ENCODE results near the gene GM2A.

Gene GM2A

GRCh38 chr5:151275803-151276202 is 22.8 kb downstream of the GM2A start:
- DNase-seq (ENCODE audit: insufficient read length, low spot score): no peak
- no peak for FAIRE-seq
- TF ChIP-seq, protein P1, sequence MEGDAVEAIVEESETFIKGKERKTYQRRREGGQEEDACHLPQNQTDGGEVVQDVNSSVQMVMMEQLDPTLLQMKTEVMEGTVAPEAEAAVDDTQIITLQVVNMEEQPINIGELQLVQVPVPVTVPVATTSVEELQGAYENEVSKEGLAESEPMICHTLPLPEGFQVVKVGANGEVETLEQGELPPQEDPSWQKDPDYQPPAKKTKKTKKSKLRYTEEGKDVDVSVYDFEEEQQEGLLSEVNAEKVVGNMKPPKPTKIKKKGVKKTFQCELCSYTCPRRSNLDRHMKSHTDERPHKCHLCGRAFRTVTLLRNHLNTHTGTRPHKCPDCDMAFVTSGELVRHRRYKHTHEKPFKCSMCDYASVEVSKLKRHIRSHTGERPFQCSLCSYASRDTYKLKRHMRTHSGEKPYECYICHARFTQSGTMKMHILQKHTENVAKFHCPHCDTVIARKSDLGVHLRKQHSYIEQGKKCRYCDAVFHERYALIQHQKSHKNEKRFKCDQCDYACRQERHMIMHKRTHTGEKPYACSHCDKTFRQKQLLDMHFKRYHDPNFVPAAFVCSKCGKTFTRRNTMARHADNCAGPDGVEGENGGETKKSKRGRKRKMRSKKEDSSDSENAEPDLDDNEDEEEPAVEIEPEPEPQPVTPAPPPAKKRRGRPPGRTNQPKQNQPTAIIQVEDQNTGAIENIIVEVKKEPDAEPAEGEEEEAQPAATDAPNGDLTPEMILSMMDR (IDR thresholded peaks at IDR 0.05; ENCODE audit: insufficient read depth, missing control alignments): no peak

- no peak for FAIRE-seq
- TF ChIP-seq, protein P1 (IDR thresholded peaks at IDR 0.05; ENCODE audit: insufficient read depth, missing control alignments): no peak
Measured at GRCh38 chr5:151278845-151279244, 25.9 kb downstream of the GM2A start.

GRCh38 chr5:151280443-151280842 is 27.5 kb downstream of the GM2A start:
- FAIRE-seq: no peak
- no peak for DNase-seq (ENCODE audit: insufficient read length, low spot score)
- TF ChIP-seq, protein P1 (IDR thresholded peaks at IDR 0.05; ENCODE audit: insufficient read depth, missing control alignments): no peak

More at GRCh38 chr5:151278845-151279244, 25.9 kb downstream of the GM2A start:
- DNase-seq (ENCODE audit: insufficient read length, low spot score): no peak

GRCh38 chr5:151281001-151281639 is 28.1 kb downstream of the GM2A start:
- TF ChIP-seq, protein P1 (IDR thresholded peaks at IDR 0.05; ENCODE audit: insufficient read depth, missing control alignments): no peak
- no peak for FAIRE-seq
- no peak for DNase-seq (ENCODE audit: insufficient read length, low spot score)

DNA sequence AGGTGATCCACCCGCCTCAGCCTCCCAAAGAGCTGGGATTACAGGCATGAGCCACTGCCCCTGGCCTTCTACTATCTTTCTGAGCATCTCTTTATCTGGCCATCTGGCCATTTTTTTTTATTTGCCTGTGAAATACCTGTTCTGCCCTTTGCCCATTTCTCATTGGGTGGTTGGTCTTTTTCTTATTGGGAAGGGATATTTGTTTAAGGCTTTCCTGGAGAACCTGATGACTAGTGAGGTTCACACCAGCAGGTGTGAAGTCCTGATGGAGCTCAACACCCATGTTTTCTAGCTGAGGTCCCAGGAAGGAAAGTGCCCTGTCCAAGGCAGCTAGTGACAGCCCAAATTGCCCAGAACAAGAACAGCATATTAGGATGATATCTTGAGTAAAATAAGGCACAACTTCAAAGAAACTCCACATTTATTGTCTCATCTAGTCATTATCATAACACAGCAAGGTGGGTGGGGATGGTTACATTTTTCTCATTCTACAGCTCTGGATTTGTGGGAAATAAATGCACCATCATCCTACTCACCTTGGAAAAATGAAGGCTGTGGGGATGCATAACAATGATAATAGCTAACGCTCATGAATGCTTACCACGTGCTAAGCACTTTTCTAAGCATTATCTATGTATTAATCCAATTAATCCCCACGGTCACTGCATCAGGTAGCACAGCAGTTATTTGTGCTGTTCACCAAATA is 30.3 kb downstream of the GM2A start:
- TF ChIP-seq, protein P1 (IDR thresholded peaks at IDR 0.05; ENCODE audit: insufficient read depth, missing control alignments): no peak
- DNase-seq (ENCODE audit: insufficient read length, low spot score): no peak
- no peak for FAIRE-seq

- TF ChIP-seq, protein P1 (IDR thresholded peaks at IDR 0.05; ENCODE audit: insufficient read depth, missing control alignments): peak; percentile 8
- FAIRE-seq: no peak
- DNase-seq (ENCODE audit: insufficient read length, low spot score): no peak
Measured at GRCh38 chr5:151284392-151284967, 31.5 kb downstream of the GM2A start.

DNA sequence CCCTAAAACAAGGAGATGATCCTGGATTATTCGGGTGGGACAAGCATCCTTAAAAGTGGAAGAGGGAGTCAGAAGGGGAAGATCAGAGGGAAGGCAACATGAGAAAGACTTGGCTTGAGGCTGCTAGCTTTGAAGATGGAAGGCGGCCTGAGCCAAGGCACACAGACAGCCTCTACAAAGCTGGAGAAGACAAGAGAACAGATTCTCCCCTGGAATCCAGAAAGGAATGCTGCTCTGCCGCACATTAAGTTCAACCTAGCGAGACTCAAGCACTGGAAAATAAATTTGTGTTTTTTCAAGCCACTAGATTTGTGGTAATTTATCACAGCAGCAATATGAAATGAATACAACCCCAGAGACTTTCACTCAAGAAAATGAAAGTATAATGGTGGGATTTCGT is 32.7 kb downstream of the GM2A start:
- DNase-seq (ENCODE audit: insufficient read length, low spot score) (no peak), FAIRE-seq (no peak)
- TF ChIP-seq, protein P1 (IDR thresholded peaks at IDR 0.05; ENCODE audit: insufficient read depth, missing control alignments): no peak

Data from D721Med (cell line).